WTC11 (cell line): Measurements from ENCODE around the gene MOGAT2. TPM values are rescaled to one million over a fixed set of nuclear protein-coding genes. Genes with fewer than 3 reads are reported as not detected.

ENCODE experiments used
- ATAC-seq: fragments of 200-7000 bp; cut with Tn5 transposase; 2 replicates; pipeline ENCODE4 v1.10.0; 2021; ENCODE audit warnings: mild to moderate bottlenecking, moderate library complexity
- CTCF ChIA-PET: fragments of 300-600 bp; sonication (Branson Sonifier 250); formaldehyde crosslinking; loops from one replicate; lab custom pipeline; 2021; ENCODE audit warnings: antibody characterized with exemption; lab: Charles Lee
- POLR2A ChIA-PET: fragments of 350-600 bp; sonication (Branson Sonifier 250); formaldehyde crosslinking; loops from one replicate; lab custom pipeline; 2021; ENCODE audit warnings: antibody characterized with exemption; lab: Charles Lee
- DNase-seq: peaks from one replicate; pipeline ENCODE4 v3.0.0; 2021; ENCODE audit warnings: low spot score
- H3K27ac Mint-ChIP-seq: 2 replicates; pipeline ENCODE4 v1.8.0; 2021; ENCODE audit warnings: mixed read lengths
- H3K27me3 Mint-ChIP-seq: 2 replicates; pipeline ENCODE4 v1.8.0; 2021; ENCODE audit warnings: low read depth, mild to moderate bottlenecking, moderate library complexity, mixed read lengths
- H3K36me3 Mint-ChIP-seq: 2 replicates; pipeline ENCODE4 v1.8.0; 2021; ENCODE audit warnings: mixed read lengths
- H3K4me1 Mint-ChIP-seq: 2 replicates; pipeline ENCODE4 v1.8.0; 2022; ENCODE audit warnings: mixed read lengths
- H3K4me3 Mint-ChIP-seq: 2 replicates; pipeline ENCODE4 v1.8.0; 2021; ENCODE audit warnings: mild to moderate bottlenecking, moderate library complexity, mixed read lengths
- H3K9me3 Mint-ChIP-seq: 2 replicates; pipeline ENCODE4 v1.8.0; 2021; ENCODE audit warnings: mixed read lengths
- CBFB ChIP-seq: sonication (generic); formaldehyde crosslinking; IDR thresholded peaks from 2 replicates; pipeline ENCODE4 v1.8.1; 2022; ENCODE audit warnings: mild to moderate bottlenecking, low read depth, missing genetic modification reagents
- CREM ChIP-seq: sonication (generic); formaldehyde crosslinking; IDR thresholded peaks from 2 replicates; pipeline ENCODE4 v1.8.1; 2022; ENCODE audit warnings: mild to moderate bottlenecking, missing genetic modification reagents, moderate library complexity
- ESRRA ChIP-seq: sonication (generic); formaldehyde crosslinking; IDR thresholded peaks from 2 replicates; pipeline ENCODE4 v1.8.1; 2022; ENCODE audit warnings: mild to moderate bottlenecking, missing genetic modification reagents, borderline replicate concordance
- FOXJ3 ChIP-seq: sonication (generic); formaldehyde crosslinking; IDR thresholded peaks from 2 replicates; pipeline ENCODE4 v1.9.0; 2021; ENCODE audit warnings: missing genetic modification reagents, mild to moderate bottlenecking, borderline replicate concordance
- HMGA2 ChIP-seq: fragments of 250-450 bp; sonication (Bioruptor Pico); IDR thresholded peaks from 2 replicates; pipeline ENCODE4 v1.4.0; 2021; ENCODE audit warnings: mild to moderate bottlenecking, moderate library complexity
- IRF2 ChIP-seq: sonication (generic); formaldehyde crosslinking; IDR thresholded peaks from 2 replicates; pipeline ENCODE4 v1.8.0; 2022; ENCODE audit warnings: low read depth, missing genetic modification reagents, borderline replicate concordance
- JAZF1 ChIP-seq: fragments of 250-450 bp; sonication (Bioruptor Pico); IDR thresholded peaks from 2 replicates; pipeline ENCODE4 v1.9.0; 2021; ENCODE audit warnings: moderate library complexity, mild to moderate bottlenecking, inconsistent platforms
- MXD4 ChIP-seq: fragments of 250-450 bp; sonication (Bioruptor Pico); IDR thresholded peaks from 2 replicates; pipeline ENCODE4 v1.8.0; 2021; ENCODE audit warnings: mild to moderate bottlenecking, moderate library complexity, borderline replicate concordance
- NFATC4 ChIP-seq: fragments of 250-450 bp; sonication (Bioruptor Pico); IDR thresholded peaks from 2 replicates; pipeline ENCODE4 v1.9.0; 2021; ENCODE audit warnings: mild to moderate bottlenecking
- NFE2L1 ChIP-seq: sonication (generic); formaldehyde crosslinking; IDR thresholded peaks from 2 replicates; pipeline ENCODE4 v1.8.1; 2023; ENCODE audit warnings: missing genetic modification reagents
- NFYB ChIP-seq: sonication (generic); formaldehyde crosslinking; conservative IDR thresholded peaks from 2 replicates; pipeline ENCODE4 v1.8.0; 2022; ENCODE audit warnings: low read depth, missing genetic modification reagents
- OVOL2 ChIP-seq: fragments of 250-450 bp; sonication (Bioruptor Pico); IDR thresholded peaks from 2 replicates; pipeline ENCODE4 v1.9.0; 2021; ENCODE audit warnings: mild to moderate bottlenecking, borderline replicate concordance
- SMAD3 ChIP-seq: sonication (generic); formaldehyde crosslinking; IDR thresholded peaks from 2 replicates; pipeline ENCODE4 v1.8.0; 2022; ENCODE audit warnings: missing genetic modification reagents, mild to moderate bottlenecking, borderline replicate concordance
- SOX15 ChIP-seq: fragments of 250-450 bp; sonication (Bioruptor Pico); IDR thresholded peaks from 2 replicates; pipeline ENCODE4 v1.9.0; 2021; ENCODE audit warnings: mild to moderate bottlenecking
- TCF7 ChIP-seq: sonication (generic); formaldehyde crosslinking; IDR thresholded peaks from 2 replicates; pipeline ENCODE4 v1.8.0; 2022; ENCODE audit warnings: mild to moderate bottlenecking, low read depth, missing genetic modification reagents, moderate library complexity
- ZBTB21 ChIP-seq: sonication (generic); formaldehyde crosslinking; IDR thresholded peaks from 2 replicates; pipeline ENCODE4 v1.8.1; 2023; ENCODE audit warnings: mild to moderate bottlenecking, missing genetic modification reagents, borderline replicate concordance
- ZNF138 ChIP-seq: sonication (generic); formaldehyde crosslinking; conservative IDR thresholded peaks from 2 replicates; pipeline ENCODE4 v1.8.1; 2022; ENCODE audit warnings: mild to moderate bottlenecking, moderate library complexity, missing genetic modification reagents
- ZNF263 ChIP-seq: sonication (generic); formaldehyde crosslinking; IDR thresholded peaks from 2 replicates; pipeline ENCODE4 v1.8.1; 2022; ENCODE audit warnings: low read depth, mild to moderate bottlenecking, moderate library complexity, missing genetic modification reagents
- ZNF671 ChIP-seq: fragments of 250-450 bp; sonication (Bioruptor Pico); IDR thresholded peaks from 2 replicates; pipeline ENCODE4 v1.8.0; 2021; ENCODE audit warnings: mild to moderate bottlenecking
- total RNA-seq: library from RNA; stranded (reverse); gene quantifications from 3 replicates; pipeline ENCODE4 v1.2.3, GENCODE V29; 2021
- TF ChIP-seq, protein P1 (sequence below): sonication (generic); formaldehyde crosslinking; IDR thresholded peaks from 2 replicates; pipeline ENCODE4 v1.8.1; 2023; ENCODE audit warnings: mild to moderate bottlenecking, missing genetic modification reagents, moderate library complexity
- TF ChIP-seq, protein P2 (sequence below): sonication (generic); formaldehyde crosslinking; IDR thresholded peaks from 2 replicates; pipeline ENCODE4 v1.8.1; 2022; ENCODE audit warnings: mild to moderate bottlenecking, missing genetic modification reagents, moderate library complexity, borderline replicate concordance
- TF ChIP-seq, protein P3 (sequence below): sonication (generic); formaldehyde crosslinking; IDR thresholded peaks from 2 replicates; pipeline ENCODE4 v1.8.0; 2023; ENCODE audit warnings: missing genetic modification reagents
- TF ChIP-seq, protein P4 (sequence below): sonication (generic); formaldehyde crosslinking; IDR thresholded peaks from 2 replicates; pipeline ENCODE4 v1.8.1; 2022; ENCODE audit warnings: mild to moderate bottlenecking, moderate library complexity, missing genetic modification reagents
- TF ChIP-seq, protein P5 (sequence below): sonication (generic); formaldehyde crosslinking; IDR thresholded peaks from 2 replicates; pipeline ENCODE4 v1.8.1; 2023; ENCODE audit warnings: mild to moderate bottlenecking, missing genetic modification reagents
- TF ChIP-seq, protein P6 (sequence below): fragments of 250-450 bp; sonication (Bioruptor Pico); conservative IDR thresholded peaks from 2 replicates; pipeline ENCODE4 v1.9.0; 2021; ENCODE audit warnings: mild to moderate bottlenecking
- TF ChIP-seq, protein P7 (sequence below): sonication (generic); formaldehyde crosslinking; conservative IDR thresholded peaks from 2 replicates; pipeline ENCODE4 v1.8.1; 2022; ENCODE audit warnings: mild to moderate bottlenecking, missing genetic modification reagents

Gene MOGAT2
- total RNA-seq, 1 experiment from 2014 or later: not detected

DNA sequence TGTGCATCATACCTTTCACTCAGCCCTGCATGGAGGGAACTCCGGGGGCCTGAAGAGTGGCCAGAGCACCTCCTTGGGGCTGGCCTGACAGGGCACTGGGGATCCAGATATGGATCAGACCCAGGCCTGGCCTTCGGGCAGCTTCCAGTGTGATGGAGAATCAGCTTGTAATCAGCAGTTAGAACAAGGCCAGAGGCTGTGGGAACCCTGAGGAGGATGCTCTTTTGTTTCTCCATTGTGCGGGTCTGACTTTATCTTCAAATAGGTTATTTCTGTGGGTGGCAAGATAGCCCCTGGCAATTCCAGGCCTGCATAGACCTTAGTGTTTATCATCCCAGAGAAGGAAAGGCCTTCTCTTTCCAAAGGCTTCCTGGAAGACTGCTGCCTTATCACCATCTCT lies 63.2 kb downstream of the MOGAT2 start:
- CTCF ChIA-PET: interaction anchor here (0.6 kb wide), 1 partner anchor 13 kb away, joined by 6 read pairs; no protein-coding TSS in a partner anchor
- POLR2A ChIA-PET: no interaction called here
- Mint-ChIP-seq H3K36me3 (no peaks in the 10 kb centered on the region), H3K4me1 (peaks cover 4% of the 10 kb centered on the region; the same call in 1 of the 2 replicates), H3K27ac (no peak overlapping the region), H3K4me3 (no peak overlapping the region), H3K27me3 (peaks cover 4% of the 10 kb centered on the region), H3K9me3 (no peaks in the 10 kb centered on the region)
- TF ChIP-seq, protein P1, sequence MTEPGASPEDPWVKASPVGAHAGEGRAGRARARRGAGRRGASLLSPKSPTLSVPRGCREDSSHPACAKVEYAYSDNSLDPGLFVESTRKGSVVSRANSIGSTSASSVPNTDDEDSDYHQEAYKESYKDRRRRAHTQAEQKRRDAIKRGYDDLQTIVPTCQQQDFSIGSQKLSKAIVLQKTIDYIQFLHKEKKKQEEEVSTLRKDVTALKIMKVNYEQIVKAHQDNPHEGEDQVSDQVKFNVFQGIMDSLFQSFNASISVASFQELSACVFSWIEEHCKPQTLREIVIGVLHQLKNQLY (CRISPR knock-in tag): no peak
- TF ChIP-seq FOXJ3 (CRISPR knock-in tag): no peak
- no peak for TF ChIP-seq MXD4 (CRISPR knock-in tag)
- no peak for TF ChIP-seq HMGA2 (CRISPR knock-in tag)
- TF ChIP-seq ZNF138: no peak
- TF ChIP-seq, protein P2, sequence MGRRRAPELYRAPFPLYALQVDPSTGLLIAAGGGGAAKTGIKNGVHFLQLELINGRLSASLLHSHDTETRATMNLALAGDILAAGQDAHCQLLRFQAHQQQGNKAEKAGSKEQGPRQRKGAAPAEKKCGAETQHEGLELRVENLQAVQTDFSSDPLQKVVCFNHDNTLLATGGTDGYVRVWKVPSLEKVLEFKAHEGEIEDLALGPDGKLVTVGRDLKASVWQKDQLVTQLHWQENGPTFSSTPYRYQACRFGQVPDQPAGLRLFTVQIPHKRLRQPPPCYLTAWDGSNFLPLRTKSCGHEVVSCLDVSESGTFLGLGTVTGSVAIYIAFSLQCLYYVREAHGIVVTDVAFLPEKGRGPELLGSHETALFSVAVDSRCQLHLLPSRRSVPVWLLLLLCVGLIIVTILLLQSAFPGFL: no peak
- no peak for TF ChIP-seq NFATC4 (CRISPR knock-in tag)
- no peak for TF ChIP-seq NFYB (CRISPR knock-in tag)
- DNase-seq (no peak), ATAC-seq (no peak)

DNA sequence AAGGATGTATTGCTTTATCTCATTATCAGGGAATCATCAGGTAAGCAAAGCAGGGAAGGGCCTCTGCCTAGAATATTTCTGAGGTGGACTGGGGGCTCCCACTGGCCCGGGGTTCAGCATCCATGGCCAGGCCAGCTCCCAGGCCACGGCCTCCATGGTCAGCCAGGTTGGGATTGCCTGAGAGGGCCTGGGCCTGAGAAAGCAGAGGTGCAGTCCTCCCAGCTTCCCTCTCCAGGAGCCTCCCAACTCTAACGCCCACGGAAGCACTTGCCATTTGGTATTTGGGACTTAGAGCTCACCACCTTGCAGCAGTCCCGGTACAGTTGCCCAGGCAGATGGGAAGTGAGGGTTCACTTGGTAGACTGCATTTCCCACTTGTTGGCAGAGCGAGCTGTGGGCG lies 63.7 kb downstream of the MOGAT2 start:
- no peak for ATAC-seq
- Mint-ChIP-seq H3K27ac (no peak overlapping the region), H3K36me3 (no peaks in the 10 kb centered on the region), H3K9me3 (no peaks in the 10 kb centered on the region), H3K4me3 (no peak overlapping the region), H3K4me1 (no peaks in the 10 kb centered on the region; the same call in 1 of the 2 replicates), H3K27me3 (no peaks in the 10 kb centered on the region; the same call in none of the 2 replicates)
- POLR2A ChIA-PET: no interaction called here
- no peak for DNase-seq
- TF ChIP-seq, protein P3, sequence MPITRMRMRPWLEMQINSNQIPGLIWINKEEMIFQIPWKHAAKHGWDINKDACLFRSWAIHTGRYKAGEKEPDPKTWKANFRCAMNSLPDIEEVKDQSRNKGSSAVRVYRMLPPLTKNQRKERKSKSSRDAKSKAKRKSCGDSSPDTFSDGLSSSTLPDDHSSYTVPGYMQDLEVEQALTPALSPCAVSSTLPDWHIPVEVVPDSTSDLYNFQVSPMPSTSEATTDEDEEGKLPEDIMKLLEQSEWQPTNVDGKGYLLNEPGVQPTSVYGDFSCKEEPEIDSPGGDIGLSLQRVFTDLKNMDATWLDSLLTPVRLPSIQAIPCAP (CRISPR knock-in tag): no peak
- no peak for TF ChIP-seq ZNF263 (CRISPR knock-in tag)
- no peak for TF ChIP-seq NFE2L1 (CRISPR knock-in tag)
- TF ChIP-seq, protein P4, sequence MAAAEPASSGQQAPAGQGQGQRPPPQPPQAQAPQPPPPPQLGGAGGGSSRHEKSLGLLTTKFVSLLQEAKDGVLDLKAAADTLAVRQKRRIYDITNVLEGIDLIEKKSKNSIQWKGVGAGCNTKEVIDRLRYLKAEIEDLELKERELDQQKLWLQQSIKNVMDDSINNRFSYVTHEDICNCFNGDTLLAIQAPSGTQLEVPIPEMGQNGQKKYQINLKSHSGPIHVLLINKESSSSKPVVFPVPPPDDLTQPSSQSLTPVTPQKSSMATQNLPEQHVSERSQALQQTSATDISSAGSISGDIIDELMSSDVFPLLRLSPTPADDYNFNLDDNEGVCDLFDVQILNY (CRISPR knock-in tag): no peak
- TF ChIP-seq SOX15 (CRISPR knock-in tag): no peak
- TF ChIP-seq ZNF671 (CRISPR knock-in tag): no peak
- TF ChIP-seq, protein P5, sequence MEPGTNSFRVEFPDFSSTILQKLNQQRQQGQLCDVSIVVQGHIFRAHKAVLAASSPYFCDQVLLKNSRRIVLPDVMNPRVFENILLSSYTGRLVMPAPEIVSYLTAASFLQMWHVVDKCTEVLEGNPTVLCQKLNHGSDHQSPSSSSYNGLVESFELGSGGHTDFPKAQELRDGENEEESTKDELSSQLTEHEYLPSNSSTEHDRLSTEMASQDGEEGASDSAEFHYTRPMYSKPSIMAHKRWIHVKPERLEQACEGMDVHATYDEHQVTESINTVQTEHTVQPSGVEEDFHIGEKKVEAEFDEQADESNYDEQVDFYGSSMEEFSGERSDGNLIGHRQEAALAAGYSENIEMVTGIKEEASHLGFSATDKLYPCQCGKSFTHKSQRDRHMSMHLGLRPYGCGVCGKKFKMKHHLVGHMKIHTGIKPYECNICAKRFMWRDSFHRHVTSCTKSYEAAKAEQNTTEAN (CRISPR knock-in tag): no peak
- CTCF ChIA-PET: interaction anchor here (0.6 kb wide), 1 partner anchor 13 kb away, joined by 6 read pairs; no protein-coding TSS in a partner anchor

DNA sequence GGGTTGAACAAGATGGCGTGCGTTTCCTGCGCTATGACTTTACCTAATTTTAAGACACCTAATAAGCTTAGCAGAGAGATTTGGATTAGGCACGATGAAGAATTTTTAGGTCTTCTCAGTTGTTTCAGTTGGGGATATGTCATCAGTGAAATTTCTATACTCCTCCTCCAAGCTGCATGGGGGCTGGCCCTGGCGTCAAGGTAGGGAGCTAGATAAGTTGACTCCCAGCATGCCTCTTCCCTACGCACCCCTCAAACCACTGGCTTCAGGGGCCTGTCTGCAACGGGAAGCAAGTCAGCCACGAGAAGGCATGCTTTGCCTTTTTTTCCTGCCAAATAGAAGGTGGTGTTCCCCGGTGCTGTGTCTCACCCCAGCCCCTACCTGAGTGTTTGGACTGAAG lies 64.2 kb downstream of the MOGAT2 start:
- CTCF ChIA-PET: no interaction called here
- H3K4me1 Mint-ChIP-seq: no peaks in the 10 kb centered on the region
- no peak for TF ChIP-seq IRF2 (CRISPR knock-in tag)
- TF ChIP-seq SMAD3 (CRISPR knock-in tag): no peak
- TF ChIP-seq, protein P4 (CRISPR knock-in tag): no peak
- no peak for TF ChIP-seq NFATC4 (CRISPR knock-in tag)
- no peak for TF ChIP-seq ESRRA (CRISPR knock-in tag)
- TF ChIP-seq JAZF1 (CRISPR knock-in tag): no peak
- no peak for TF ChIP-seq TCF7 (CRISPR knock-in tag)
- TF ChIP-seq, protein P6, sequence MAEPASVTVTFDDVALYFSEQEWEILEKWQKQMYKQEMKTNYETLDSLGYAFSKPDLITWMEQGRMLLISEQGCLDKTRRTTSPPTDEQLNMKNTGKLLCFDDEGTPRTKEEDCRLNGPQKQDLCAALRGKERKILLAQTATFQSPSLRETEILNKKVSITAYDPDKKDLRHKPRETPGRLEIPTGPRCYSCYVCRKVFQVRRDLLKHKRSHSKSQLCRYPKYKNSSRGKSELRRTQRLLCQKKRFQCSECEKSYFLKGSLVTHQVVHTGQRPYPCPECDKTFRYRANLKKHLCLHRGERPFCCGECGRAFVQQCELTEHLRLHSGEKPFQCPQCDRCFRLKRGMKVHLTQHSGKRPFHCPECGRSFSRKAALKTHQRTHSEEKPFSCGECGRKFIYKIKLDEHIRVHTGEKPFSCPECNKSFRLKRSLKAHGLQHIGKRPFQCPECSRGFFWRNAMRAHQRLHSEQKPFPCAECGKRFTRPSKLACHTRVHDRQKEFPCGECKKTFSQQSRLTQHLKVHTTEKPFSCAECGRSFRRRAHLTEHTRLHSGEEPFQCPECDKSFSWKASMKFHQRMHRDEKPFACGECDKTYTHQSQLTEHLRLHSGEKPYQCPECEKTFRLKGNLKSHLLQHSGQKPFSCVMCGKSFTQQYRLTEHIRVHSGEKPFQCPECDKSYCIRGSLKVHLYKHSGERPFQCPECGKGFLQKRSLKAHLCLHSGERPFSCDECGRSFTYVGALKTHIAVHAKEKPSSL (CRISPR knock-in tag): no peak
- no peak for TF ChIP-seq ZBTB21 (CRISPR knock-in tag)
- TF ChIP-seq OVOL2 (CRISPR knock-in tag): no peak
- TF ChIP-seq, protein P7, sequence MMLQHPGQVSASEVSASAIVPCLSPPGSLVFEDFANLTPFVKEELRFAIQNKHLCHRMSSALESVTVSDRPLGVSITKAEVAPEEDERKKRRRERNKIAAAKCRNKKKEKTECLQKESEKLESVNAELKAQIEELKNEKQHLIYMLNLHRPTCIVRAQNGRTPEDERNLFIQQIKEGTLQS (CRISPR knock-in tag): no peak
- no peak for TF ChIP-seq CREM (CRISPR knock-in tag)
- no peak for TF ChIP-seq CBFB (CRISPR knock-in tag)

More for the DNA sequence above, 64.2 kb downstream of the MOGAT2 start:
- DNase-seq (no peak), ATAC-seq (no peak)
- no peak overlapping the region for H3K4me3 Mint-ChIP-seq
- no peak overlapping the region for H3K27ac Mint-ChIP-seq
- no peaks in the 10 kb centered on the region for H3K36me3 Mint-ChIP-seq
- H3K27me3 Mint-ChIP-seq: no peaks in the 10 kb centered on the region; the same call in 1 of the 2 replicates
- no peaks in the 10 kb centered on the region for H3K9me3 Mint-ChIP-seq
- POLR2A ChIA-PET: no interaction called here
